CD8-positive, alpha-beta memory T cell (primary cell): ENCODE data around the gene YAP1. TPM values are rescaled to one million over a fixed set of nuclear protein-coding genes. Genes with fewer than 3 reads are reported as not detected.

Experiments used
- CTCF ChIA-PET: fragments of 350-600 bp; sonication (Branson Sonifier 250); formaldehyde crosslinking; loops from one replicate; lab custom pipeline; 2021; ENCODE audit warnings: antibody characterized with exemption; lab: Charles Lee
- POLR2A ChIA-PET: fragments of 350-600 bp; sonication (Branson Sonifier 250); formaldehyde crosslinking; loops from one replicate; lab custom pipeline; 2021; ENCODE audit warnings: antibody characterized with exemption; lab: Charles Lee
- DNase-seq, 5 donors: peaks; one replicate each; pipeline versions ENCODE4 v3.0.0 to v3.0.0-alpha.2; 2020 to 2022; ENCODE audit warnings: mixed read lengths in 1 of 5
- H3K27ac ChIP-seq: one replicate; pipeline ENCODE4 v1.7.0; 2013; ENCODE audit warnings: low read depth, mild to moderate bottlenecking, low read length, moderate library complexity
- H3K27me3 ChIP-seq: 2 replicates; pipeline ENCODE4 v1.7.0; 2013; ENCODE audit warnings: low read length, mild to moderate bottlenecking; ENCODE audit not compliant: insufficient read depth, poor library complexity, severe bottlenecking
- H3K36me3 ChIP-seq: 2 replicates; pipeline ENCODE4 v1.7.0; 2013; ENCODE audit warnings: mild to moderate bottlenecking, low read length, moderate library complexity; ENCODE audit not compliant: insufficient read depth
- H3K4me1 ChIP-seq: 2 replicates; pipeline ENCODE4 v1.7.0; 2013; ENCODE audit warnings: mild to moderate bottlenecking, low read length, moderate library complexity; ENCODE audit not compliant: insufficient read depth
- H3K4me3 ChIP-seq: 2 replicates; pipeline ENCODE4 v1.7.0; 2013; ENCODE audit warnings: mild to moderate bottlenecking, low read length
- H3K9me3 ChIP-seq: 2 replicates; pipeline ENCODE4 v1.7.0; 2013; ENCODE audit warnings: mild to moderate bottlenecking, low read length
- H3K27ac Mint-ChIP-seq, 8 donors: one replicate each; pipeline ENCODE4 v1.8.0; 2020 to 2021; ENCODE audit warnings: mixed read lengths in 8 of 8, mild to moderate bottlenecking in 6 of 8, inconsistent platforms in 3 of 8, moderate library complexity in 3 of 8
- H3K27me3 Mint-ChIP-seq, 2 donors: one replicate each; pipeline ENCODE4 v1.8.0; 2020 to 2021; ENCODE audit warnings: mixed read lengths in 2 of 2, mild to moderate bottlenecking in 1 of 2, moderate library complexity in 1 of 2
- H3K36me3 Mint-ChIP-seq, 3 donors: one replicate each; pipeline ENCODE4 v1.8.0; 2020 to 2021; ENCODE audit warnings: mixed read lengths in 3 of 3, inconsistent platforms in 1 of 3, mild to moderate bottlenecking in 1 of 3
- H3K4me1 Mint-ChIP-seq, 3 donors: one replicate each; pipeline ENCODE4 v1.8.0; 2020 to 2021; ENCODE audit warnings: mixed read lengths in 3 of 3, inconsistent platforms in 1 of 3, mild to moderate bottlenecking in 1 of 3
- H3K4me3 Mint-ChIP-seq, 7 donors: one replicate each; pipeline ENCODE4 v1.8.0; 2020 to 2021; ENCODE audit warnings: mixed read lengths in 7 of 7, mild to moderate bottlenecking in 6 of 7, moderate library complexity in 4 of 7, inconsistent platforms in 2 of 7
- H3K9me3 Mint-ChIP-seq, 5 donors: one replicate each; pipeline ENCODE4 v1.8.0; 2020 to 2022; ENCODE audit warnings: mixed read lengths in 5 of 5, mild to moderate bottlenecking in 3 of 5, moderate library complexity in 2 of 5, inconsistent platforms in 1 of 5
- polyA plus RNA-seq: library from polyadenylated mRNA; unstranded; fragments of 300-500 nt; fragmentation: Illumina TruSeq; gene quantifications from one replicate; pipeline ENCODE4 v1.2.3, GENCODE V29; 2021
- total RNA-seq, 2 experiments: library from RNA; stranded (reverse); gene quantifications; one replicate each; pipeline ENCODE4 v1.2.3, GENCODE V29; 2021

The YAP1 gene
- total and polyA plus RNA-seq, 3 experiments from 2014 or later = 0.12 to 0.42 (median 0.20) TPM

DNA sequence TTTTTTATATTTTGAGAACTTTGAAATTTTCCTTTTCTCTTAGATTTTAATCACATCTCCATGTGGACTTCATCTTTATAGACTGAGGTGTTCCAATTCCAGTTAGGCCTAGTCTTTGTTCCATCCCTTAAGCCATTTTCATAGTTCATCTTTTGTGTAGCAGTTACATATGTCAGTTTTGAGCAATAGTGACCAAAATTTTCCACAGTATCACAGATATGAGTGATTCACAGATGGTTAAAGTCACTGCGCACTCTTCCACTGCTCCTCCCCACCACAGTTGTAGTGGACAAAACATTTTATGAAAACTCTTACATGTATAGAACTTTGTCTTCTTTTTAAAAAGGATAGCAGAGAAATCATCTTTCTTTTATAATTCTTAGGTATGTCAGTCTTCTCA, 42.8 kb downstream of the YAP1 start:
- Histone ChIP-seq H3K9me3 (no peaks in the 10 kb centered on the region), H3K27me3 (no peaks in the 10 kb centered on the region), H3K36me3 (no peaks in the 10 kb centered on the region), H3K4me3 (no peak overlapping the region), H3K4me1 (no peaks in the 10 kb centered on the region), H3K27ac (no peak overlapping the region)
- no peak overlapping the region for H3K27ac Mint-ChIP-seq
- H3K4me1 Mint-ChIP-seq = no peaks in the 10 kb centered on the region
- POLR2A ChIA-PET = no interaction called here
- no peak overlapping the region for H3K4me3 Mint-ChIP-seq
- DNase-seq = no peak
- peaks cover 0 to 2% (median 0%) of the 10 kb centered on the region in 5 donors for H3K9me3 Mint-ChIP-seq
- peaks cover 8 to 33% of the 10 kb centered on the region in 2 donors for H3K27me3 Mint-ChIP-seq
- no peaks in the 10 kb centered on the region for H3K36me3 Mint-ChIP-seq
- CTCF ChIA-PET = no interaction called here

DNA sequence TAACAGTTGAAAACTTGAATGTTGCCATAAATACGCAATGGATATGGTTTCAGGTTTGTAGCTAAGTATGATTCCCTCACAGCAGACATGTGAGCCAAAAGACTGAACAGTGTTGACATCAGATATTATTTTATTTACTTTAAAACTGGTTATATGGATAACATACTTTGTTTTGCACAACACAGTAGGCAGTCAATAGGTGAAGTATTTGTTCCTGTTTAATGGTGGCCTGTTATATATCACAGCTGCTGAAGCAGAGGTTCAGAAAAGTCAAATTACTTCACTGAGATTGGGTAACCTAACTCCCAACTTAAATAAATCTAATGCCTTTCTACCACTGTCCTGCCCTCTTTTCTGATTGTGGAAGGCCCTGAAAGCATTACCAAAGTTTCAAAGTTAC, 44.6 kb downstream of the YAP1 start:
- H3K4me3 ChIP-seq = no peak overlapping the region
- peaks cover 0 to 2% (median 0%) of the 10 kb centered on the region in 5 donors for H3K9me3 Mint-ChIP-seq
- no peaks in the 10 kb centered on the region for H3K36me3 ChIP-seq
- no peak overlapping the region for H3K27ac Mint-ChIP-seq
- CTCF ChIA-PET = no interaction called here
- no peaks in the 10 kb centered on the region for H3K36me3 Mint-ChIP-seq
- H3K27me3 Mint-ChIP-seq = peaks cover 8 to 23% of the 10 kb centered on the region in 2 donors
- H3K4me1 ChIP-seq = no peaks in the 10 kb centered on the region
- POLR2A ChIA-PET = no interaction called here
- DNase-seq = no peak
- no peak overlapping the region for H3K27ac ChIP-seq
- no peak overlapping the region for H3K4me3 Mint-ChIP-seq
- no peaks in the 10 kb centered on the region for H3K27me3 ChIP-seq
- H3K4me1 Mint-ChIP-seq = no peaks in the 10 kb centered on the region
- no peaks in the 10 kb centered on the region for H3K9me3 ChIP-seq

DNA sequence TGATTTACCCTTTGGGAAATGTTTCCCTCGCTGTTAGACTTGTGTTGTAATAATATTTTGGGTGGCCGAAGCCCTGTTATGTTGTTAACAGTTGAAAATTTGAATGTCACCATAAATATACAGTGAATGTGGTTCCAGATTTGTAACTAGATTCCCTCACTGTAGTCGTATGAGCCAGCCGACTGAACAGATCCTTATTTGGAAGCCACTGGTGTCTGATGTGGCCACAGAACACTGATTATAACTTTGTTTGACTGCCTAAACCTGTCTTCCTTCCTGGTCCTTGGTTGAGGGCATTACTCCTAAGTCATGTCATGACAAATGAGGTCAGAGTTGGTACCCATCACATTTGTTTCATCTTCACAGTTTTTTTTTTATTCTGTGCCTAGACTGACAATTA, 45.4 kb downstream of the YAP1 start:
- DNase-seq = no peak
- Mint-ChIP-seq H3K27ac (no peak overlapping the region), H3K27me3 (peaks cover 12 to 21% of the 10 kb centered on the region in 2 donors), H3K9me3 (peaks cover 0 to 2% (median 0%) of the 10 kb centered on the region in 5 donors), H3K4me3 (no peak overlapping the region), H3K36me3 (no peaks in the 10 kb centered on the region), H3K4me1 (no peaks in the 10 kb centered on the region)
- H3K4me3 ChIP-seq = no peak overlapping the region
- ChIA-PET CTCF (no interaction called here), POLR2A (no interaction called here)
- H3K27ac ChIP-seq = no peak overlapping the region
- H3K4me1 ChIP-seq = no peaks in the 10 kb centered on the region
- H3K9me3 ChIP-seq = no peaks in the 10 kb centered on the region
- no peaks in the 10 kb centered on the region for H3K27me3 ChIP-seq
- H3K36me3 ChIP-seq = no peaks in the 10 kb centered on the region

DNA sequence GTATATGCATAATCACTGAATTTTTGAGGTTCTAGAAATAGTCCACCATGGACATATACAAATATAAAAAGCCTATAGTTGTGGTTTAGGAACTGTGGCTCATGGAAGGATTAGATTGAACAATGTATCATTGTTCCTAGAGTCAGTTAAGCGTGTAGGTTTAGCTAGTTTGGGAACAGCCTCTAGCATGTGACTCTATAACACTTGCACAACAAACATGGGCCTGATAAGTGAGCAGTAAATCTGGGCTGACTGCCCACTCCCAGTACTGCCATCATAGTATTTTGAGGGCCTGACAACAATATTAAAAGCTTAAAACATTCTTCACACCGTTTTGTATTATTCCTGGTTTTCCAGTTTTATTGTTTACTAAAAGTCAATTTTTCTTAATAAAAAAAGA, 47.0 kb downstream of the YAP1 start:
- peaks cover 11 to 12% of the 10 kb centered on the region in 2 donors for H3K27me3 Mint-ChIP-seq
- Histone ChIP-seq H3K4me3 (no peak overlapping the region), H3K9me3 (no peaks in the 10 kb centered on the region), H3K27me3 (no peaks in the 10 kb centered on the region), H3K36me3 (no peaks in the 10 kb centered on the region), H3K4me1 (no peaks in the 10 kb centered on the region), H3K27ac (no peak overlapping the region)
- ChIA-PET POLR2A (no interaction called here), CTCF (no interaction called here)
- no peak overlapping the region for H3K27ac Mint-ChIP-seq
- H3K9me3 Mint-ChIP-seq = no peaks in the 10 kb centered on the region
- H3K4me3 Mint-ChIP-seq = no peak overlapping the region
- no peak for DNase-seq
- H3K4me1 Mint-ChIP-seq = no peaks in the 10 kb centered on the region
- H3K36me3 Mint-ChIP-seq = no peaks in the 10 kb centered on the region

DNA sequence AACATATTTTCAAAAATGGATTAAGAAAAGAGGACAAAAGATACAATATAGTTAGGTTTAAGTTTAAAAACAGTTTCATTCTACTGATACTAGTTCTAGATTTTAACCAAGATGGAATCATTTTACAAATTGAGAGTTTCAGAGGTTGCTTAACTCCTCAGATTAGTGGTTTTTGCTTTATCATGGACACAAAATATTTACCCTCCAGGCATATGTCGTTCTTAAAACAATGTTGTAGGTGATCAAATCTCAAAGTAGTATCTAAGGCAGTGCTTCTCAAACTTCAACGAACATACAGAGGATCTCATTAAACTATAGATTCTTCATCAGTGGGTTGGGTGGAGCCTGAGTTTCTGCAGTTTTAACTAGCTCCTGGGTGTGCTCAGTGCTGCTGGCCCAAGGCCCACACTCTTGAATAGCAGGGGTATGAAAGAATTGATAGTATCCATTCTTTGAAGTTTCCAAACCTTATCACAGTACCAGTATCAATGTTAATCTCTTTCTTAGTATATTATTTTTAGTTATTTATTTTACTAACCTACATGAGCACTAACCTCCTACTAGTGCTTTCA, 48.0 kb downstream of the YAP1 start:
- ChIA-PET CTCF (no interaction called here), POLR2A (no interaction called here)
- Histone ChIP-seq H3K27ac (no peak overlapping the region), H3K4me1 (no peaks in the 10 kb centered on the region), H3K36me3 (no peaks in the 10 kb centered on the region), H3K9me3 (no peaks in the 10 kb centered on the region), H3K27me3 (no peaks in the 10 kb centered on the region), H3K4me3 (no peak overlapping the region)
- Mint-ChIP-seq H3K9me3 (no peaks in the 10 kb centered on the region), H3K4me3 (no peak overlapping the region), H3K27ac (no peak overlapping the region), H3K36me3 (no peaks in the 10 kb centered on the region), H3K4me1 (no peaks in the 10 kb centered on the region), H3K27me3 (peaks cover 5 to 6% of the 10 kb centered on the region in 2 donors)
- no peak for DNase-seq

DNA sequence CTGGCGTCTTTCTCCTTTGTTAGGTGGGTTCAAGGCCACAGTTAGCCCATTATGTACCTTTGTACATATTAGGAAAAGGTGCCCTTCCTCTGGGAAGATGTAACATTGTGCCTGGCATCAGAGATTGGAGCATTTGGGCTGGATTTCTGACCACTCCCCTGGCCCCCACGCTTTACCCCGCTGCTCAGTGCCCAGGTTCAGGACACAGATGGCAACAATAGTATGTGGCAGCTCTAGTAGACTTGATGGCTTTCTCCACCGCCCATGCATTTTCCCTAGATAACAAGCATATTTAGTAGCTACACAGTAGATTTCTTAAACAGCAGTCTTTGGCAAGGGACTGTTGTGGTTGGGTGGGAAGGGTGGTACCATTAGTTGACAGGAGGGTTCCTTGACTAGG, 53.1 kb downstream of the YAP1 start:
- Histone ChIP-seq H3K4me1 (no peaks in the 10 kb centered on the region), H3K36me3 (no peaks in the 10 kb centered on the region), H3K9me3 (no peaks in the 10 kb centered on the region), H3K4me3 (no peak overlapping the region), H3K27ac (no peak overlapping the region), H3K27me3 (no peaks in the 10 kb centered on the region)
- Mint-ChIP-seq H3K27ac (peak overlapping the region in 1 of 8 donors; percentile 17), H3K27me3 (peaks cover 11 to 30% of the 10 kb centered on the region in 2 donors), H3K9me3 (no peaks in the 10 kb centered on the region), H3K36me3 (no peaks in the 10 kb centered on the region), H3K4me1 (no peaks in the 10 kb centered on the region), H3K4me3 (no peak overlapping the region)
- ChIA-PET POLR2A (no interaction called here), CTCF (no interaction called here)
- DNase-seq = no peak

DNA sequence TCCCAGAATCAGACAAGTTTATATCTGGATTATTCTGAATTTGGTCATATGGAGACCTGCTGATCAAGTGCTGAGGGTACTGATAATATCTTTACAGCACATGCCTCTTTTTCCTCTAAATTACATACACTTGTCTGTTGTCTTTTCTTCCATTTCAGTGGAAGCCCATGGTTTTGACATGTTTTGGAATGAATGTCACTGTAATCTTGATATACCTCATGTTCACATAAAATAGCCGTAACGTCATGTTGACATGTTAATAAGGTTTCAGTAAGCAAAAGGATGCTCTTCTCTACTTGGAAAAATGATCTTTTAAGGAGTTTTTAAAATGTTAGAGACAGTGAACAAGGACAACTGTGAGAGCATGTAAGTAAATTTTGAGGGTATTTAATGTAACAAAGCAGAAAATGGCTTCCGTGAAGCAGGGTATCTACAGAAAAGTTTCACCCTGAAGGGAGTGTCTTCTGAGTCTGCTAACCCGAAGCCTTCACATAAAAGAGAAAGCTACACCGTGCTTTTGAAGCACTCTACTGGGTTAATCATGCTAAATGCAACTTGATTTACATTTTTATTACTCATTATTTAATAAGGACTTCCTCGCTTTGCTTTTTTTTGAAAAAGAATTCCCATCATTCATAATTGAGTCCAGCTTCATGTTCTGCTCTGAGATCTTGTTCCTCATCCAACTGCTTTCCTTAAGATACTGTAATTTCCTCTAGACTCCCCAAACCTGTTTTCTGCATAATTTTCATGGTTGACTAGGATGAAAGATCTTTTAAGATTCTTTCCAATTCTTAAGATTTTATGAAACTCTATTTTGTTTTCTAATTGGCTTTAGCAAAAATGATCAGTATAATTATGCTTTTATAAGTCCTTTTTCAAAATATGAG, 56.2 kb downstream of the YAP1 start:
- no peaks in the 10 kb centered on the region for H3K9me3 Mint-ChIP-seq
- no peak overlapping the region for H3K27ac Mint-ChIP-seq
- no peaks in the 10 kb centered on the region for H3K9me3 ChIP-seq
- H3K36me3 ChIP-seq = no peaks in the 10 kb centered on the region
- H3K27me3 Mint-ChIP-seq = peaks cover 10 to 31% of the 10 kb centered on the region in 2 donors
- no peak overlapping the region for H3K4me3 ChIP-seq
- no peaks in the 10 kb centered on the region for H3K4me1 ChIP-seq
- no peak for DNase-seq
- H3K4me3 Mint-ChIP-seq = no peak overlapping the region
- no peak overlapping the region for H3K27ac ChIP-seq
- H3K36me3 Mint-ChIP-seq = no peaks in the 10 kb centered on the region
- H3K27me3 ChIP-seq = no peaks in the 10 kb centered on the region
- no peaks in the 10 kb centered on the region for H3K4me1 Mint-ChIP-seq
- ChIA-PET POLR2A (no interaction called here), CTCF (interaction anchor here (1.2 kb wide), 1 partner anchor 11 kb away, joined by 3 read pairs; no protein-coding TSS in a partner anchor)

DNA sequence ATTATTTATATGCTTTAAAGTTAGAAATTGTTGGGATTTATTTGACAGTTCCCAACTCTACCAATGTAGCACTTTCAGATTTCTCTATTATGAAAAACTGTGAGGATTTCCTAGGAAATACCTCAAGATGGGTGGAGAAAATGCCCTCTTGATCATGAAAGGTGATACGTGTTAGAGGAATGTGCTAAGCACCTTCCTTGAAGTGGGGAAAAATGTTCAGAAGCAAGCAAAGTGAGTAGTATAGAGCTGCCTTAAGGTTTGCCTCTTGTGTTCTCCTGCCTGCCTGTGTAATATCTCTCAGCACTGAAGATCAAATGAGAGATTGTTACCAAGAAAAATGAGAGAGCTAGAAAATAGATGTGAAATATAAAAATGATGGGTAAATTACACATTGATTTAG, 58.2 kb downstream of the YAP1 start:
- H3K4me1 ChIP-seq = no peaks in the 10 kb centered on the region
- POLR2A ChIA-PET = no interaction called here
- Mint-ChIP-seq H3K27me3 (peaks cover 16 to 39% of the 10 kb centered on the region in 2 donors), H3K27ac (no peak overlapping the region), H3K9me3 (peaks cover 0 to 2% (median 0%) of the 10 kb centered on the region in 5 donors), H3K36me3 (no peaks in the 10 kb centered on the region), H3K4me1 (no peaks in the 10 kb centered on the region), H3K4me3 (no peak overlapping the region)
- no peak overlapping the region for H3K27ac ChIP-seq
- H3K4me3 ChIP-seq = no peak overlapping the region
- CTCF ChIA-PET = no interaction called here
- H3K36me3 ChIP-seq = no peaks in the 10 kb centered on the region
- H3K27me3 ChIP-seq = no peaks in the 10 kb centered on the region
- no peaks in the 10 kb centered on the region for H3K9me3 ChIP-seq
- no peak for DNase-seq
